Upper lobe of right lung (tissue), 1 donor: Measurements from ENCODE around the gene NRTN. TPM values are rescaled to one million over a fixed set of nuclear protein-coding genes. Genes with fewer than 3 reads are reported as not detected.

Experiments
- ATAC-seq: fragments of 200-7000 bp; cut with Tn5 transposase; one replicate; pipeline ENCODE4 v1.9.1; 2020; ENCODE audit warnings: mild to moderate bottlenecking, moderate library complexity
- DNase-seq: peaks from one replicate; pipeline ENCODE4 v3.0.0-alpha.2; 2020
- H3K27ac ChIP-seq: fragments of 200-600 bp; one replicate; pipeline ENCODE4 v1.8.0; 2022
- H3K27me3 ChIP-seq: fragments of 200-600 bp; one replicate; pipeline ENCODE4 v1.8.0; 2022; ENCODE audit warnings: mild to moderate bottlenecking
- H3K36me3 ChIP-seq: fragments of 200-600 bp; one replicate; pipeline ENCODE4 v1.8.0; 2022
- H3K4me1 ChIP-seq: fragments of 200-600 bp; one replicate; pipeline ENCODE4 v1.8.0; 2022
- H3K4me3 ChIP-seq: fragments of 200-600 bp; one replicate; pipeline ENCODE4 v1.8.0; 2022; ENCODE audit warnings: mild to moderate bottlenecking
- H3K9me3 ChIP-seq: fragments of 200-600 bp; one replicate; pipeline ENCODE4 v1.8.0; 2022
- intact Hi-C: fragments of 100-400 bp; cut with DNase I; formaldehyde crosslinking; loops from one replicate; pipeline ENCODE4 v1.11.0; 2022
- total RNA-seq: library from RNA; stranded (reverse); fragmentation: NEBNext Ultra II Directional; extraction: Animal tissue kit (Norgen Biotek cat#: 25700); gene quantifications from one replicate; pipeline ENCODE4 v1.2.1, GENCODE V29; 2021
- TF ChIP-seq, protein P1 (sequence below): fragments of 200-600 bp; IDR thresholded peaks from one replicate; pipeline ENCODE4 v1.8.0; 2022; ENCODE audit warnings: antibody characterized with exemption
- donor health status: DM: no; HTN: yes; CAD: no; lungs with severe emphysema.

Gene NRTN
- total RNA-seq, 1 donor from 2014 or later, result 2.1 TPM

DNA sequence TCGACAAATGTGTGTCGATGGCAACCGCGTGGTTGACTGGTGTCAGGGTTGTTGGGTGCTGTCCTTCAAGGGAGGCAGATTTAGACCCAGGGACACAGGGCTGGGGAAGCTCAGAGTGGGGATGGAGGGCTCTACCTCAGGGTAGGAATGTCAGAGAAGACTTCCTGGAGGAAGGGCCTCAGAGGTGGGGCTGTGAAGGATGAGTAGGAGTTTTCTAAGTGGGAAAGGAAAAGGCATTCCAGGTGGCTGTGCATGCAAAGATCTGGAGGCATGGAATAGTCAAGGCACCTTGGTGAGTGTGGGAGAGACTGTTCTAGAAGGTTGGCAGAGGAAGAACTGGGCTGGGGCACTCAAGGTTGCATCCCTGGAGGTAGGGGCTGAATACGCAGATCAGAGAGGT is 2.0 kb downstream of the NRTN start:
- Histone ChIP-seq H3K4me3 (no peak overlapping the region), H3K36me3 (no peaks in the 10 kb centered on the region), H3K27ac (no peak overlapping the region), H3K9me3 (no peaks in the 10 kb centered on the region), H3K27me3 (peaks cover 13% of the 10 kb centered on the region), H3K4me1 (peaks cover 16% of the 10 kb centered on the region)
- no peak for DNase-seq
- TF ChIP-seq, protein P1, sequence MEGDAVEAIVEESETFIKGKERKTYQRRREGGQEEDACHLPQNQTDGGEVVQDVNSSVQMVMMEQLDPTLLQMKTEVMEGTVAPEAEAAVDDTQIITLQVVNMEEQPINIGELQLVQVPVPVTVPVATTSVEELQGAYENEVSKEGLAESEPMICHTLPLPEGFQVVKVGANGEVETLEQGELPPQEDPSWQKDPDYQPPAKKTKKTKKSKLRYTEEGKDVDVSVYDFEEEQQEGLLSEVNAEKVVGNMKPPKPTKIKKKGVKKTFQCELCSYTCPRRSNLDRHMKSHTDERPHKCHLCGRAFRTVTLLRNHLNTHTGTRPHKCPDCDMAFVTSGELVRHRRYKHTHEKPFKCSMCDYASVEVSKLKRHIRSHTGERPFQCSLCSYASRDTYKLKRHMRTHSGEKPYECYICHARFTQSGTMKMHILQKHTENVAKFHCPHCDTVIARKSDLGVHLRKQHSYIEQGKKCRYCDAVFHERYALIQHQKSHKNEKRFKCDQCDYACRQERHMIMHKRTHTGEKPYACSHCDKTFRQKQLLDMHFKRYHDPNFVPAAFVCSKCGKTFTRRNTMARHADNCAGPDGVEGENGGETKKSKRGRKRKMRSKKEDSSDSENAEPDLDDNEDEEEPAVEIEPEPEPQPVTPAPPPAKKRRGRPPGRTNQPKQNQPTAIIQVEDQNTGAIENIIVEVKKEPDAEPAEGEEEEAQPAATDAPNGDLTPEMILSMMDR, result no peak
- intact Hi-C loops, result no loop called here
- ATAC-seq, result no peak

- H3K4me1 ChIP-seq, result peaks cover 16% of the 10 kb centered on the region
- no peaks in the 10 kb centered on the region for H3K9me3 ChIP-seq
- TF ChIP-seq, protein P1, result no peak
- intact Hi-C loops, result no loop called here
- H3K4me3 ChIP-seq, result no peak overlapping the region
- ATAC-seq, result no peak
- DNase-seq, result no peak
- H3K36me3 ChIP-seq, result no peaks in the 10 kb centered on the region
- H3K27me3 ChIP-seq, result peaks cover 9% of the 10 kb centered on the region
- H3K27ac ChIP-seq, result no peak overlapping the region
These were observed 3.4 kb downstream of the NRTN start for GRCh38 chr19:5808120-5808816.

DNA sequence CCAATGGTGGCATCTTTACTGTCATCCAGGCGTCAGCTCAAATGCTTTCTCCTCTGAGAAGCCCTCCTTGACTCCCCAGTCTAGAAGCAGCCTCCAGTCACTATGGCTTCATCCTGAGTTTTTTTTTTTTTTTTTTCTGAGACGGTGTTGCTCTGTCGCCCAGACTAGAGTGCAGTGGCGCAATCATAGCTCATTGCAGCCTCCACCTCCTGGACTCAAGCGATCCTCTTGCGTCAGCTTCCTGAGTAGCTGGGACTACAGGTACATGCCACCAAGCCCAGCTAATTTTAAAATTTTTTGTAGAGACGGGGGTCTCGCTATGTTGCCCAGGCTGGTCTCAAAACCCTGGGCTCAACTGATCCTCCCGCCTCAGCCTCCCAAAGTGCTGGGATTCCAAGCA is 4.2 kb downstream of the NRTN start:
- ATAC-seq (peak; percentile 13), DNase-seq (no peak)
- Histone ChIP-seq H3K9me3 (no peaks in the 10 kb centered on the region), H3K4me3 (no peak overlapping the region), H3K4me1 (peaks cover 8% of the 10 kb centered on the region), H3K36me3 (no peaks in the 10 kb centered on the region), H3K27ac (peak overlapping the region; percentile 30), H3K27me3 (peaks cover 2% of the 10 kb centered on the region)
- intact Hi-C loops, result no loop called here
- TF ChIP-seq, protein P1, result no peak

DNA sequence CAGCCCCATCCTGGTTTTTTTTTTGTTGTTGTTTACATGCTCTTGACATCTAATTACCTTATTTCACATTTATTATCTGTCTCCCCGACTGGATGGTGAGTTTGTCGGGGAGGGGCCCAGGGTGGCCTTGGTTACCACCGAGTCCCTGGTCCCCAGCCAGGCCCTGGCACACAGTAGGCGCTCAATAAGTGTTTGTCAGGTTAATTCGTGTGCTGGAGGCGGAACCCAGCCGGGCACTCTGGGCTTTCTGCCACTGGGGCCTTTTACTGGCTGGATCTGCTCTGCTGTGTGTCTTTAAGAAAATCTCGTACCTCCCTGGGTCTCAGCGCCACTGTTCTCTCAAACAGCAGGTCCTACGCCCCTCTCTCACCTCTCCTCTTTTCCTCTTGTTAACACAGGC is 4.6 kb downstream of the NRTN start:
- DNase-seq, result no peak
- no peak for ATAC-seq
- TF ChIP-seq, protein P1, result no peak
- Histone ChIP-seq H3K27me3 (no peaks in the 10 kb centered on the region), H3K9me3 (no peaks in the 10 kb centered on the region), H3K4me3 (no peak overlapping the region), H3K36me3 (no peaks in the 10 kb centered on the region), H3K4me1 (peaks cover 6% of the 10 kb centered on the region), H3K27ac (peak overlapping the region; percentile 30)
- intact Hi-C loops, result no loop called here

DNA sequence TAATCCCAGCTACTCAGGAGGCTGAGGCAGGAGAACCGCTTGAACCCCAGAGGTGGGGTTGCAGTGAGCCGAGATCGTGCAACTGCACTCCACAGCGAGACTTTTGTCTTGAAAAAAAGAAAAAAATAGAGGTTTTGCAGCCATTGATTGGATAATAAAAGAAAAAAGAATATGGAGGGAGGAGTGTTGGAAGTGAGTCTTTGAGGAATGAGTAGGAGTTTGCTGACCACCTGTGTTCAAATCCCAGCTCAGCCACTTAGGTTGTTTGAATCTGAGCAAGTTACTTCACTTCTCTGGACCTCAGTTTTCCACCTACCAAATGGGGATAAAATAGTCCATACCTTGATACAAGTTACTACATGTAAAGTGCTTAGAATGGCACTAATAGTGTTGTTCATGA is 6.2 kb downstream of the NRTN start:
- Histone ChIP-seq H3K27me3 (no peaks in the 10 kb centered on the region), H3K27ac (no peak overlapping the region), H3K4me3 (no peak overlapping the region), H3K36me3 (no peaks in the 10 kb centered on the region), H3K9me3 (no peaks in the 10 kb centered on the region), H3K4me1 (no peaks in the 10 kb centered on the region)
- no peak for DNase-seq
- TF ChIP-seq, protein P1, result no peak
- intact Hi-C loops, result no loop called here
- no peak for ATAC-seq
